Endothelial cell of umbilical vein (primary cell): ENCODE measurements around the gene PTTG1IP. TPM values are rescaled to one million over a fixed set of nuclear protein-coding genes. Genes with fewer than 3 reads are reported as not detected.

Experiments used
- BruUV-seq: library from RNA; stranded (reverse); fragments of 400-500 nt; replicated peaks from 2 replicates; lab custom pipeline; 2021; lab: Mats Ljungman, UMichigan
- CTCF ChIA-PET: fragments of 300-600, 350-600 bp; sonication (Branson Sonifier 250); formaldehyde crosslinking; loops from one replicate; lab custom pipeline; 2021; ENCODE audit warnings: antibody characterized with exemption, inconsistent platforms; lab: Charles Lee
- POLR2A ChIA-PET: fragments of 300-600, 350-600 bp; sonication (Branson Sonifier 250); formaldehyde crosslinking; loops from one replicate; lab custom pipeline; 2021; ENCODE audit warnings: antibody characterized with exemption, inconsistent platforms; lab: Charles Lee
- DNase-seq: peaks from one replicate; pipeline ENCODE4 v3.0.0-alpha.2; 2011; ENCODE audit warnings: low read depth, low spot score
- FAIRE-seq: peaks from 2 replicates; lab custom pipeline; 2011; peaks lifted over from hg19 to GRCh38; lab: Jason Lieb, UNC
- H2AFZ ChIP-seq: 2 replicates; pipeline ENCODE4 v1.6.0; 2012; ENCODE audit warnings: low read depth, low read length, control low read depth, inconsistent platforms
- H3K27ac ChIP-seq: 2 replicates; pipeline ENCODE4 v1.5.1; 2011; ENCODE audit warnings: low read depth, mild to moderate bottlenecking, control low read depth, low read length, moderate library complexity; ENCODE audit not compliant: insufficient read depth
- H3K27me3 ChIP-seq, 2 experiments: 2 replicates each; pipeline versions ENCODE4 v1.6.0 to v1.6.1; 2011; ENCODE audit warnings: low read length in 2 of 2, mixed read lengths in 1 of 2; ENCODE audit not compliant: control insufficient read depth in 2 of 2, insufficient read depth in 2 of 2
- H3K36me3 ChIP-seq, 2 experiments: 2 replicates in 1 of 2; 3 replicates in 1 of 2; pipeline ENCODE4 v1.5.1; 2011; ENCODE audit warnings: low read length in 2 of 2, mild to moderate bottlenecking in 1 of 2, moderate library complexity in 1 of 2; ENCODE audit not compliant: control insufficient read depth in 2 of 2, insufficient read depth in 2 of 2; ENCODE audit errors: extremely low read depth in 1 of 2
- H3K4me1 ChIP-seq: 3 replicates; pipeline ENCODE4 v1.5.1; 2011; ENCODE audit warnings: mild to moderate bottlenecking, low read length; ENCODE audit not compliant: control insufficient read depth, insufficient read depth; ENCODE audit errors: extremely low read depth
- H3K4me2 ChIP-seq: 2 replicates; pipeline ENCODE4 v1.6.1; 2011; ENCODE audit warnings: low read length, control low read depth, mixed read lengths; ENCODE audit not compliant: insufficient read depth
- H3K4me3 ChIP-seq, 3 experiments: fragments of 200-600 bp in 1 of 3; sonication (generic), shearing (Covaris generic) in 1 of 3; replicated peaks in 1 of 3; 2 replicates each; pipeline ENCODE4 v1.5.1; 2011 to 2016; ENCODE audit warnings: control low read depth in 3 of 3, low read length in 3 of 3, mild to moderate bottlenecking in 2 of 3, inconsistent platforms in 1 of 3, low read depth in 1 of 3, moderate library complexity in 1 of 3; ENCODE audit not compliant: insufficient read depth in 1 of 3
- H3K79me2 ChIP-seq: 2 replicates; pipeline ENCODE4 v1.6.0; 2012; ENCODE audit warnings: low read length, inconsistent platforms; ENCODE audit not compliant: control insufficient read depth, insufficient read depth
- H3K9ac ChIP-seq: replicated peaks from 2 replicates; pipeline ENCODE3; 2011; ENCODE audit warnings: low read length, control low read depth; ENCODE audit not compliant: insufficient read depth; ENCODE audit errors: extremely low read depth
- H3K9me1 ChIP-seq: replicated peaks from 3 replicates; pipeline ENCODE4 v1.6.0; 2011; ENCODE audit warnings: mild to moderate bottlenecking, low read length; ENCODE audit not compliant: control insufficient read depth, insufficient read depth; ENCODE audit errors: extremely low read depth
- H3K9me3 ChIP-seq: replicated peaks from 2 replicates; pipeline ENCODE4 v1.5.1; 2012; ENCODE audit warnings: low read length, inconsistent platforms; ENCODE audit not compliant: control insufficient read depth, insufficient read depth
- H4K20me1 ChIP-seq: replicated peaks from 2 replicates; pipeline ENCODE3; 2011; ENCODE audit warnings: mild to moderate bottlenecking, low read length; ENCODE audit not compliant: control insufficient read depth, insufficient read depth; ENCODE audit errors: extremely low read depth
- EZH2 ChIP-seq: IDR thresholded peaks from 2 replicates; pipeline ENCODE4 v1.6.1; 2012; ENCODE audit warnings: borderline replicate concordance, low read depth, mild to moderate bottlenecking, moderate library complexity, low read length, inconsistent platforms; ENCODE audit not compliant: severe bottlenecking
- FOS ChIP-seq: IDR thresholded peaks from 2 replicates; pipeline ENCODE4 v1.6.1; 2011; ENCODE audit warnings: mild to moderate bottlenecking, low read length, moderate library complexity, borderline replicate concordance; ENCODE audit not compliant: insufficient read depth
- GATA2 ChIP-seq: IDR thresholded peaks from 2 replicates; pipeline ENCODE4 v1.7.0; 2011; ENCODE audit warnings: low read depth, mild to moderate bottlenecking, moderate library complexity, mixed read lengths, low read length; ENCODE audit not compliant: insufficient read length, insufficient read depth
- JUN ChIP-seq: IDR thresholded peaks from 2 replicates; pipeline ENCODE4 v1.6.1; 2011; ENCODE audit warnings: borderline replicate concordance, low read depth; ENCODE audit not compliant: insufficient read length, insufficient read depth
- MYC ChIP-seq: IDR thresholded peaks from one replicate; pipeline ENCODE4 v1.6.1; 2011; ENCODE audit warnings: mild to moderate bottlenecking, low read depth, low read length
- POLR2A ChIP-seq: IDR thresholded peaks from 2 replicates; pipeline ENCODE4 v1.6.1; 2012; ENCODE audit warnings: low read depth, mild to moderate bottlenecking, control low read depth, low read length
- POLR2AphosphoS5 ChIP-seq: IDR thresholded peaks from 2 replicates; pipeline ENCODE4 v1.6.1; 2012; ENCODE audit warnings: low read depth, mild to moderate bottlenecking, control low read depth, low read length, moderate library complexity; ENCODE audit not compliant: insufficient read depth
- dilution Hi-C: fragments of 300-500 bp; cut with MboI; formaldehyde crosslinking; loops from one replicate; pipeline ENCODE4 v1.15.0; 2019; ENCODE audit warnings: low sequenced_read_pairs; ENCODE audit not compliant: extremely low pct_ligation_motif_present
- intact Hi-C: fragments of 100-400 bp; cut with micrococcal nuclease; formaldehyde crosslinking; loops from one replicate; pipeline ENCODE4 v1.10.0; 2022
- polyA plus RNA-seq, 4 experiments: library from polyadenylated mRNA; depleted of rRNA in 3 of 4; stranded (reverse) in 3 of 4; unstranded in 1 of 4; fragments of >200 nt; gene quantifications; 2 replicates each; pipeline versions ENCODE4 v1.2.1 to v1.2.3, GENCODE V29; 2011 to 2012; ENCODE audit warnings: missing spikeins in 1 of 4
- total RNA-seq: library from RNA; stranded (reverse); gene quantifications from 2 replicates; pipeline ENCODE4 v1.2.3, GENCODE V29; 2021
- TF ChIP-seq, protein P1 (sequence below), 2 donors: IDR thresholded peaks; 1 replicate in 1 of 2; 2 replicates in 1 of 2; pipeline ENCODE4 v1.5.1; 2011; ENCODE audit warnings: low read length in 2 of 2, mild to moderate bottlenecking in 2 of 2, moderate library complexity in 2 of 2, control low read depth in 1 of 2, inconsistent platforms in 1 of 2, low read depth in 1 of 2; ENCODE audit not compliant: insufficient read depth in 1 of 2; ENCODE audit errors: extremely low read depth in 1 of 2
- TF ChIP-seq, protein P2 (sequence below): IDR thresholded peaks from 2 replicates; pipeline ENCODE4 v1.6.1; 2011; ENCODE audit not compliant: insufficient read depth, insufficient read length

PTTG1IP gene
- total and polyA plus RNA-seq, 2 donors (not counting 3 experiments of a cell fraction or from before 2014, with no cell fraction given), result 342 to 415 TPM

DNA sequence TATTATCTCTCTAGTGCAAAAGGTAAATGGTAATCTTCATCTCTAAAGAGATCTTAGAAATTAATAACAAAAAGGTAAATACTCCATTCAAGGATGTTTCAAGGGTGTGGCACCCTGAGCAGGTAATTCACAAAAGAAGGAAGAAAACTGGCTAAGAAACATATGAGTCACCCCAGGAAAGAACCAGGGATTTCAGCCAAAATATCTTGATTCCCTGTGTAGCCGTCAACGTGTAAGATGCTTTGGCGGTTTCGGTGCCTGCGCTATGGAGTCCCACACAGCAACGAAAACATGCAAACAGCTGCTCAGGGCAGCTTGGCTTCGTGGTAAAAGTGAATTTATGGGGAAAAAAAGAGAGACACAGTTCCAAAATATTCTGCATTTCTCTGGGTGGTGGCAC, 43.5 kb upstream of the PTTG1IP start:
- H3K4me2 ChIP-seq, result no peak overlapping the region
- TF ChIP-seq POLR2AphosphoS5 (no peak), FOS (peak; percentile 26)
- H3K9me1 ChIP-seq, result no peaks in the 10 kb centered on the region
- H2AFZ ChIP-seq, result no peak overlapping the region
- H3K27me3 ChIP-seq, result peaks cover 2 to 5% of the 10 kb centered on the region in 2 experiments
- intact Hi-C loops (no loop called here), dilution Hi-C loops (no loop called here)
- BruUV-seq, result no TSS peak
- H3K9ac ChIP-seq, result no peak overlapping the region
- no peak overlapping the region for H3K4me3 ChIP-seq
- no peaks in the 10 kb centered on the region for H3K36me3 ChIP-seq
- no peaks in the 10 kb centered on the region for H4K20me1 ChIP-seq
- DNase-seq (no peak), FAIRE-seq (peak; percentile 73)
- POLR2A ChIA-PET, result no interaction called here
- no peaks in the 10 kb centered on the region for H3K9me3 ChIP-seq
- CTCF ChIA-PET, result interaction anchor here (0.8 to 1.9 kb wide), 7 partner anchors 10 to 123 kb away, joined by 3 to 11 read pairs (median 5); no protein-coding TSS in a partner anchor
- no peak overlapping the region for H3K27ac ChIP-seq
- H3K4me1 ChIP-seq, result peaks cover 22% of the 10 kb centered on the region
- H3K79me2 ChIP-seq, result no peaks in the 10 kb centered on the region

DNA sequence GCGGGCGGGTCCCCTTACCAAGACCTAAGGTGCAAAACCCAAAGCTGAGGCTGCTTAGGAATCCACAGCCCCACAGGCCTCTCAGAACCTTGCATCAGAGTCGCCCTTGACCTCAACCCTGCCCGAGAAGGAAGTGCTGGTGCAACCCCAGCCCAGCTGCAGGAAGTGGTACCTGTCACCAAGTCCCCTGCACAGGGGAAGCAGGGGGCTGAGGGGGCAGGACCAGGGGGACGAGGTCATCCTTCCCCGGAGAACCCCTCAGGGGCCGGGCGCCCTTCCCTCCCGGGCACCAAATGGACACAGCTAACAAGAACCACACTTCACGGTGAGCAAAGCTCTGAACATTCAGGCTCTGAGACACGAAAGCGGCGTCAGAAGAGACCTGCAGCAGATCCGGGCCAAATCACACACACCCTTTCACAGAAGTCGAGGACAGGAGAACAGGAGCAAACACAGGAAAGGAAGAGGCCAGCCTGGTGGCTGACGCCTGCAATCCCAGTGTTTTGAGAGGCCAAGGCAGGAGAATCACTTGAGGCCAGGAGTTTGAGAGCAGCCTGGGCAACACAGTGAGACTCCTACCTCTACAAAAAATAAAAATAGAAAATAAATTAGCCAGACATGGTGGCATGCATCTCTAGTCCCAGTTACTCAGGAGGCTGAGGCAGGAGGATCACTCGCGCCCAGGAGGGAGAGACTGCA, 40.8 kb upstream of the PTTG1IP start:
- H3K27me3 ChIP-seq, result no peaks in the 10 kb centered on the region
- H3K4me3 ChIP-seq, result no peak overlapping the region
- dilution Hi-C loops, result no loop called here
- FAIRE-seq (no peak), DNase-seq (no peak)
- H3K27ac ChIP-seq, result peak overlapping the region; percentile 33
- peaks cover 28% of the 10 kb centered on the region for H3K4me1 ChIP-seq
- H3K9me3 ChIP-seq, result no peaks in the 10 kb centered on the region
- H3K4me2 ChIP-seq, result peak overlapping the region; percentile 40
- H3K79me2 ChIP-seq, result no peaks in the 10 kb centered on the region
- TF ChIP-seq MYC (no peak), POLR2A (no peak), JUN (no peak), EZH2 (no peak), FOS (no peak), POLR2AphosphoS5 (no peak), GATA2 (no peak)
- TF ChIP-seq, protein P1, sequence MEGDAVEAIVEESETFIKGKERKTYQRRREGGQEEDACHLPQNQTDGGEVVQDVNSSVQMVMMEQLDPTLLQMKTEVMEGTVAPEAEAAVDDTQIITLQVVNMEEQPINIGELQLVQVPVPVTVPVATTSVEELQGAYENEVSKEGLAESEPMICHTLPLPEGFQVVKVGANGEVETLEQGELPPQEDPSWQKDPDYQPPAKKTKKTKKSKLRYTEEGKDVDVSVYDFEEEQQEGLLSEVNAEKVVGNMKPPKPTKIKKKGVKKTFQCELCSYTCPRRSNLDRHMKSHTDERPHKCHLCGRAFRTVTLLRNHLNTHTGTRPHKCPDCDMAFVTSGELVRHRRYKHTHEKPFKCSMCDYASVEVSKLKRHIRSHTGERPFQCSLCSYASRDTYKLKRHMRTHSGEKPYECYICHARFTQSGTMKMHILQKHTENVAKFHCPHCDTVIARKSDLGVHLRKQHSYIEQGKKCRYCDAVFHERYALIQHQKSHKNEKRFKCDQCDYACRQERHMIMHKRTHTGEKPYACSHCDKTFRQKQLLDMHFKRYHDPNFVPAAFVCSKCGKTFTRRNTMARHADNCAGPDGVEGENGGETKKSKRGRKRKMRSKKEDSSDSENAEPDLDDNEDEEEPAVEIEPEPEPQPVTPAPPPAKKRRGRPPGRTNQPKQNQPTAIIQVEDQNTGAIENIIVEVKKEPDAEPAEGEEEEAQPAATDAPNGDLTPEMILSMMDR (IDR thresholded peaks at IDR 0.05; ENCODE audit: extremely low read depth in 1 of 2, insufficient read depth in 1 of 2, low read depth in 1 of 2, low read length in 2 of 2), result no peak
- TF ChIP-seq, protein P2, sequence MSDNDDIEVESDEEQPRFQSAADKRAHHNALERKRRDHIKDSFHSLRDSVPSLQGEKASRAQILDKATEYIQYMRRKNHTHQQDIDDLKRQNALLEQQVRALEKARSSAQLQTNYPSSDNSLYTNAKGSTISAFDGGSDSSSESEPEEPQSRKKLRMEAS, result no peak
- ChIA-PET CTCF (interaction anchor here (0.8 to 4.9 kb wide), 9 partner anchors 13 to 224 kb away, joined by 3 to 25 read pairs (median 4); partner anchors contain the start of gene UBE2G2), POLR2A (no interaction called here)
- H3K36me3 ChIP-seq, result no peaks in the 10 kb centered on the region
- intact Hi-C loops, result no loop called here
- H2AFZ ChIP-seq, result peak overlapping the region; percentile 53
- no peak overlapping the region for H3K9ac ChIP-seq
- no TSS peak for BruUV-seq
- no peaks in the 10 kb centered on the region for H4K20me1 ChIP-seq
- no peaks in the 10 kb centered on the region for H3K9me1 ChIP-seq
